Nucleus accumbens (tissue), 56 donors: ENCODE results near the gene MAST4.

Experiments
- DNase-seq, 56 donors: peaks; one replicate each; lab custom pipeline; 2025; lab: John Stamatoyannopoulos, UW

MAST4 gene

GRCh38 chr5:66864240-66864884 lies 268.2 kb downstream of the MAST4 start:
- DNase-seq = no peak

- no peak for DNase-seq
Measured at GRCh38 chr5:66867618-66868322, 271.6 kb downstream of the MAST4 start.

GRCh38 chr5:66869347-66869746 lies 273.2 kb downstream of the MAST4 start:
- no peak for DNase-seq

- DNase-seq = no peak
Measured at GRCh38 chr5:66870708-66871107, 274.5 kb downstream of the MAST4 start.

- DNase-seq = no peak
Measured at GRCh38 chr5:66871651-66872050, 275.5 kb downstream of the MAST4 start.

- DNase-seq = no peak
Measured at GRCh38 chr5:66872736-66873331, 276.6 kb downstream of the MAST4 start.

GRCh38 chr5:66874004-66874403 lies 277.8 kb downstream of the MAST4 start:
- no peak for DNase-seq

GRCh38 chr5:66875315-66875714 lies 279.1 kb downstream of the MAST4 start:
- DNase-seq = no peak

GRCh38 chr5:66876266-66876807 lies 280.1 kb downstream of the MAST4 start:
- no peak for DNase-seq

GRCh38 chr5:66877843-66878242 lies 281.6 kb downstream of the MAST4 start:
- no peak for DNase-seq

GRCh38 chr5:66880401-66880800 lies 284.2 kb downstream of the MAST4 start:
- no peak for DNase-seq

GRCh38 chr5:66881480-66882161 lies 285.4 kb downstream of the MAST4 start:
- DNase-seq = no peak

GRCh38 chr5:66882606-66883227 lies 286.5 kb downstream of the MAST4 start:
- DNase-seq = no peak

GRCh38 chr5:66884564-66885243 lies 288.5 kb downstream of the MAST4 start:
- DNase-seq = no peak

- DNase-seq = no peak
Measured at GRCh38 chr5:66886941-66887340, 290.7 kb downstream of the MAST4 start.

GRCh38 chr5:66888613-66889012 lies 292.4 kb downstream of the MAST4 start:
- no peak for DNase-seq

GRCh38 chr5:66889056-66889455 lies 292.9 kb downstream of the MAST4 start:
- no peak for DNase-seq

- no peak for DNase-seq
Measured at GRCh38 chr5:66889524-66889923, 293.3 kb downstream of the MAST4 start.

- no peak for DNase-seq
Measured at GRCh38 chr5:66891184-66891925, 295.2 kb downstream of the MAST4 start.
